DOHH2 (cell line): ENCODE results near the gene UGT3A1.
"Not testable (repeated sequence)": the region's sequence is repeated elsewhere in the genome, so short reads cannot be mapped to it uniquely, and the experiment has no call there.

Source experiments
- H3F3A ChIP-seq: fragments of 200-600 bp; sonication (generic), shearing (Covaris generic); 2 replicates; pipeline ENCODE4 v1.6.0; 2016; ENCODE audit warnings: antibody characterized with exemption, mild to moderate bottlenecking; ENCODE audit not compliant: control insufficient read depth, insufficient read depth
- H3K27ac ChIP-seq: fragments of 200-600 bp; sonication (generic); 2 replicates; pipeline ENCODE4 v1.5.1; 2014; ENCODE audit warnings: low read depth, mild to moderate bottlenecking, low read length, moderate library complexity
- H3K27me3 ChIP-seq: fragments of 200-600 bp; sonication (generic); 2 replicates; pipeline ENCODE4 v1.6.1; 2014; ENCODE audit warnings: mild to moderate bottlenecking, low read length, mixed read lengths; ENCODE audit not compliant: control insufficient read depth
- H3K36me3 ChIP-seq: fragments of 200-600 bp; sonication (generic); 2 replicates; pipeline ENCODE4 v1.6.1; 2014; ENCODE audit warnings: mild to moderate bottlenecking, low read length, moderate library complexity, mixed read lengths; ENCODE audit not compliant: control insufficient read depth
- H3K4me1 ChIP-seq: fragments of 200-600 bp; sonication (generic); 2 replicates; pipeline ENCODE4 v1.6.1; 2014; ENCODE audit warnings: mild to moderate bottlenecking, low read length, mixed read lengths; ENCODE audit not compliant: control insufficient read depth
- H3K4me2 ChIP-seq: fragments of 200-600 bp; sonication (generic); 2 replicates; pipeline ENCODE4 v1.6.0; 2014; ENCODE audit warnings: mild to moderate bottlenecking, low read length, moderate library complexity
- H3K4me3 ChIP-seq: fragments of 200-600 bp; sonication (generic); 2 replicates; pipeline ENCODE4 v1.5.1; 2014; ENCODE audit warnings: mild to moderate bottlenecking, low read length, mixed read lengths
- H3K79me2 ChIP-seq: fragments of 200-600 bp; sonication (generic); 2 replicates; pipeline ENCODE4 v1.6.1; 2014; ENCODE audit warnings: mild to moderate bottlenecking, low read length, mixed read lengths; ENCODE audit not compliant: control insufficient read depth
- H3K9me2 ChIP-seq: fragments of 200-600 bp; sonication (generic); replicated peaks from 2 replicates; pipeline ENCODE4 v1.6.1; 2014; ENCODE audit warnings: mild to moderate bottlenecking, low read length, mixed read lengths; ENCODE audit not compliant: control insufficient read depth
- H3K9me3 ChIP-seq: fragments of 200-600 bp; sonication (generic); 2 replicates; pipeline ENCODE4 v1.6.1; 2014; ENCODE audit warnings: antibody characterized with exemption, low read length, mixed read lengths; ENCODE audit not compliant: control insufficient read depth, insufficient read depth
- H4K20me1 ChIP-seq: fragments of 200-600 bp; sonication (generic); 2 replicates; pipeline ENCODE4 v1.6.0; 2014; ENCODE audit warnings: low read depth, mild to moderate bottlenecking, antibody characterized with exemption, low read length, moderate library complexity; ENCODE audit not compliant: control insufficient read depth, insufficient read depth
- CTCF ChIP-seq: fragments of 200-600 bp; sonication (generic); IDR thresholded peaks from one replicate; pipeline ENCODE4 v1.5.1; 2014; ENCODE audit warnings: antibody characterized with exemption, mild to moderate bottlenecking, low read depth, low read length; ENCODE audit not compliant: poor library complexity, severe bottlenecking
- EZH2phosphoT487 ChIP-seq: fragments of 200-600 bp; sonication (generic); IDR thresholded peaks from 2 replicates; pipeline ENCODE4 v1.6.1; 2017; ENCODE audit warnings: borderline replicate concordance, mild to moderate bottlenecking, antibody characterized with exemption, low read length, moderate library complexity, mixed read lengths

The UGT3A1 gene

DNA sequence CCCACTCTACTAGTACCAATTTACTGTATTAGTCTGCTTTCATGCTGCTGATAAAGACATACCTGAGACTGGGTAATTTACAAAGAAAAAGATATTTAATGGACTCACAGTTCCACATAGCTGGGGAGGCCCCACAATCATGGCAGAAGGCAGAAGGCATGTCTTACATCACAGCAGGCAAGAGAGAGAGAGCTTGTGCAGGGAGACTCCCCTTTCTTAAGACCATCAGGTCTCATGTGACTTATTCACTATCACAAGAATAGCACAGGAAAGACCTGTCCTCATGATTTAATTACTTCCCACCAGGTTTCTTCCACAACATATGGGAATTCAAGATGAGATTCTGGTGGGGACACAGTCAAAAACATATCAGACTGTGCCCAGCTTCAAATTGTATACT is 11.5 kb downstream of the UGT3A1 start:
- Histone ChIP-seq H3K79me2 (no peaks in the 10 kb centered on the region), H3K9me3 (no peaks in the 10 kb centered on the region), H3F3A (no peaks in the 10 kb centered on the region), H4K20me1 (no peaks in the 10 kb centered on the region), H3K27ac (no peak overlapping the region), H3K4me1 (no peaks in the 10 kb centered on the region), H3K9me2 (no peaks in the 10 kb centered on the region), H3K36me3 (no peaks in the 10 kb centered on the region), H3K4me3 (no peak overlapping the region), H3K27me3 (no peaks in the 10 kb centered on the region), H3K4me2 (no peak overlapping the region)
- no peak for TF ChIP-seq EZH2phosphoT487
- TF ChIP-seq CTCF = no peak

- H3K4me3 ChIP-seq, H3K9me3 ChIP-seq, H3K4me1 ChIP-seq, H3K4me2 ChIP-seq, H3K36me3 ChIP-seq, H3K79me2 ChIP-seq, H3K9me2 ChIP-seq, H4K20me1 ChIP-seq, H3F3A ChIP-seq, H3K27me3 ChIP-seq, H3K27ac ChIP-seq: not testable (repeated sequence)
Observed at GRCh38 chr5:35976859-35977258, 14.3 kb downstream of the UGT3A1 start.

DNA sequence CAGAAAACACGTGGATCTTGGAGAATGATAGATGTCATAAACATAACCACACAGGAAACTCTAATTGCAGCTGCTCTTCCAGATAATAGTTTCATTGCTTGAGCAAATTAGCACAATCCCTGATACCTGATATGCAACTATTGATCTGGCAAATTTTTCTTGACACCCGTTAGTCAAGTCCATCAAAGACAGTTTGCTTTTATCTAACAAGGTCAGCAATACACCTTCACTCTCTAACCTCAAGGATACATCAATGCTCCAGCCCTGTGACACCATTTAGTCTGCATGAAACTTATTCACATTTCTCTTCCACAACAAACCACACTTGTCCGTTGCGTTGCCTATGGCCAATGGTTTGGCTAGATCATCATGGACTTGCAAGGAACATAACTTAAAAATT is 16.6 kb downstream of the UGT3A1 start:
- Histone ChIP-seq H3K36me3 (no peaks in the 10 kb centered on the region), H3K4me1 (no peaks in the 10 kb centered on the region), H3K4me3 (no peak overlapping the region), H3F3A (no peaks in the 10 kb centered on the region), H3K27ac (no peak overlapping the region), H3K27me3 (no peaks in the 10 kb centered on the region), H3K9me3 (no peaks in the 10 kb centered on the region), H4K20me1 (no peaks in the 10 kb centered on the region), H3K79me2 (no peaks in the 10 kb centered on the region), H3K4me2 (no peak overlapping the region), H3K9me2 (no peaks in the 10 kb centered on the region)
- TF ChIP-seq CTCF = no peak
- TF ChIP-seq EZH2phosphoT487 = no peak

GRCh38 chr5:35971878-35972210 is 19.3 kb downstream of the UGT3A1 start:
- H3F3A ChIP-seq = no peaks in the 10 kb centered on the region
- no peaks in the 10 kb centered on the region for H4K20me1 ChIP-seq
- H3K9me2 ChIP-seq = no peaks in the 10 kb centered on the region
- no peaks in the 10 kb centered on the region for H3K4me1 ChIP-seq
- no peak overlapping the region for H3K4me2 ChIP-seq
- TF ChIP-seq EZH2phosphoT487 = no peak
- TF ChIP-seq CTCF = no peak
- H3K36me3 ChIP-seq = no peaks in the 10 kb centered on the region
- H3K4me3 ChIP-seq = no peak overlapping the region
- H3K79me2 ChIP-seq = no peaks in the 10 kb centered on the region
- H3K9me3 ChIP-seq = no peaks in the 10 kb centered on the region
- H3K27ac ChIP-seq = no peak overlapping the region
- H3K27me3 ChIP-seq = no peaks in the 10 kb centered on the region
